Psoas muscle (tissue), 8 donors: ENCODE results near the gene CRMP1. TPM values are rescaled to one million over a fixed set of nuclear protein-coding genes. Genes with fewer than 3 reads are reported as not detected.

Source experiments
- ATAC-seq, 4 donors: fragments of 200-7000 bp; cut with Tn5 transposase; one replicate each; pipeline ENCODE4 v1.9.1; 2020; ENCODE audit warnings: moderate library complexity in 3 of 4, mild to moderate bottlenecking in 2 of 4
- DNase-seq, 2 donors: peaks; one replicate each; pipeline ENCODE4 v3.0.0-alpha.2; 2020
- H3K27ac ChIP-seq: fragments of 200-600 bp; one replicate; pipeline ENCODE4 v1.8.0; 2022
- H3K27me3 ChIP-seq, 3 donors: fragments of 200-600 bp in 1 of 3; one replicate each; pipeline versions ENCODE4 v1.6.1 to v1.8.0; 2013 to 2022; ENCODE audit warnings: low read length in 2 of 3, mild to moderate bottlenecking in 2 of 3, moderate library complexity in 1 of 3; ENCODE audit not compliant: insufficient read depth in 3 of 3
- H3K36me3 ChIP-seq, 2 donors: fragments of 200-600 bp in 1 of 2; one replicate each; pipeline versions ENCODE4 v1.6.1 to v1.8.0; 2013 to 2022; ENCODE audit warnings: low read depth in 1 of 2, mild to moderate bottlenecking in 1 of 2, moderate library complexity in 1 of 2; ENCODE audit not compliant: insufficient read depth in 1 of 2
- H3K4me1 ChIP-seq: fragments of 200-600 bp; one replicate; pipeline ENCODE4 v1.8.0; 2022
- H3K4me3 ChIP-seq: fragments of 200-600 bp; one replicate; pipeline ENCODE4 v1.8.0; 2022; ENCODE audit warnings: mild to moderate bottlenecking
- H3K9me3 ChIP-seq: fragments of 200-600 bp; one replicate; pipeline ENCODE4 v1.8.0; 2022
- CTCF ChIP-seq: fragments of 200-600 bp; IDR thresholded peaks from one replicate; pipeline ENCODE4 v1.8.0; 2022; ENCODE audit warnings: antibody characterized with exemption
- WGBS, 3 donors: extraction: QIAGEN DNeasy Blood & Tissue Kit; methylation state at CpG; one replicate each; pipeline versions ENCODE4 v1.1.6 to v1.1.7; 2013; 5-methylcytosine and 5-hydroxymethylcytosine counted together
- intact Hi-C, 2 donors: fragments of 100-400 bp; cut with DNase I; formaldehyde crosslinking; loops; one replicate each; pipeline versions ENCODE4 v1.11.0 to v1.14.2; 2022
- long read RNA-seq, 2 donors: library from polyadenylated mRNA; unstranded; transcript quantifications; one replicate each; pipeline ENCODE4 v2.0.0, GENCODE V29; 2021
- polyA plus RNA-seq, 3 donors: library from polyadenylated mRNA; stranded (reverse); fragments of 200-250 nt; gene quantifications; one replicate each; pipeline ENCODE4 v1.2.3, GENCODE V29; 2013
- total RNA-seq, 4 donors: library from RNA; stranded (reverse); fragmentation: NEBNext Ultra II Directional in 2 of 4; extraction: Animal tissue kit (Norgen Biotek cat#: 25700) in 2 of 4; gene quantifications; one replicate each; pipeline versions ENCODE4 v1.2.1 to v1.2.4, GENCODE V29; 2021 to 2023
- donor health status: healthy with polysubstance abuse.
- donor health status: DM: no; HTN: no; CAD: no; lungs with moderate emphysema.
- donor health status: Bipolar disorder and iron deficiency.
- donor health status: healthy.
- donor health status: DM: yes; HTN: yes; CAD: no.
- donor health status: DM: no; HTN: no; CAD: no.
- donor health status: DM: no; HTN: no; CAD: no.
- donor health status: DM: yes; HTN: yes; CAD: no.

Gene CRMP1
- total RNA-seq: under 1 TPM; 0.14 to 0.89 (median 0.41) TPM
- polyA plus RNA-seq: under 1 TPM; 0.10 to 0.59 (median 0.13) TPM
- long read RNA-seq, donor 1, partial matches to known transcripts: 0 of 1 reads
- long read RNA-seq, donor 1, other reads (novel, unspliced or antisense): 0 of 1 reads
- long read RNA-seq, donor 2, partial matches to known transcripts: 0 of 4 reads
- long read RNA-seq, donor 2, other reads (novel, unspliced or antisense): 1 of 4 reads

GRCh38 chr4:5893004-5893580 lies at the start of gene CRMP1:
CRMP1 (minus strand) TSS chr4:5893086; CDS start chr4:5892969, 117 bp downstream.
- H3K9me3 ChIP-seq: peaks cover 3% of the 10 kb centered on the region
- H3K36me3 ChIP-seq: no peaks in the 10 kb centered on the region
- ATAC-seq (no peak), DNase-seq (no peak)
- no peak within 1 kb of the TSS for H3K27ac ChIP-seq
- no peaks in the 10 kb centered on the region for H3K4me1 ChIP-seq
- peaks cover 0 to 77% (median 36%) of the 10 kb centered on the region in 3 donors for H3K27me3 ChIP-seq
- no peak within 1 kb of the TSS for H3K4me3 ChIP-seq
- no peak for TF ChIP-seq CTCF
- intact Hi-C loops: no loop called here
- WGBS, 3 donors: 4 to 8% (median 4%) methylated on average over 14 to 62 of the region's 67 CpGs

GRCh38 chr4:5941601-5942000 lies 48.7 kb upstream of the CRMP1 start:
- Histone ChIP-seq H3K27ac (no peak overlapping the region), H3K27me3 (peaks cover 0 to 13% (median 4%) of the 10 kb centered on the region in 3 donors), H3K36me3 (no peaks in the 10 kb centered on the region), H3K9me3 (no peaks in the 10 kb centered on the region), H3K4me3 (no peak overlapping the region), H3K4me1 (no peaks in the 10 kb centered on the region)
- WGBS, 3 donors: 55 to 60% (median 60%) methylated on average over 6 of the region's 6 CpGs
- TF ChIP-seq CTCF: no peak
- intact Hi-C loops: no loop called here
- ATAC-seq (no peak), DNase-seq (no peak)

- Histone ChIP-seq H3K9me3 (no peaks in the 10 kb centered on the region), H3K36me3 (no peaks in the 10 kb centered on the region), H3K4me1 (no peaks in the 10 kb centered on the region), H3K27me3 (peaks cover 0 to 6% (median 0%) of the 10 kb centered on the region in 3 donors), H3K4me3 (no peak overlapping the region), H3K27ac (no peak overlapping the region)
- 39 to 42% (median 42%) methylated on average over 3 of the region's 3 CpGs for WGBS, 3 donors
- intact Hi-C loops: no loop called here
- ATAC-seq (no peak), DNase-seq (no peak)
- TF ChIP-seq CTCF: no peak
Measured at GRCh38 chr4:5940470-5941203, 47.8 kb upstream of the CRMP1 start.

- Histone ChIP-seq H3K27me3 (peaks cover 0 to 1% (median 0%) of the 10 kb centered on the region in 3 donors), H3K4me3 (no peak overlapping the region), H3K4me1 (no peaks in the 10 kb centered on the region), H3K27ac (no peak overlapping the region), H3K36me3 (no peaks in the 10 kb centered on the region), H3K9me3 (no peaks in the 10 kb centered on the region)
- DNase-seq (no peak), ATAC-seq (no peak)
- 57 to 68% (median 63%) methylated on average over 16 of the region's 16 CpGs for WGBS, 3 donors
- intact Hi-C loops: no loop called here
- no peak for TF ChIP-seq CTCF
Measured at GRCh38 chr4:5933996-5934831, 41.3 kb upstream of the CRMP1 start.
